Ishikawa (cell line): ENCODE results near the gene ITGA6.

Experiments
- CEBPB ChIP-seq: IDR thresholded peaks from 2 replicates; pipeline ENCODE4 v1.6.1; 2012
- CREB1 ChIP-seq: IDR thresholded peaks from 2 replicates; pipeline ENCODE4 v1.6.1; 2012; ENCODE audit warnings: low read depth
- EGR1 ChIP-seq: IDR thresholded peaks from 2 replicates; pipeline ENCODE4 v1.6.1; 2012
- EP300 ChIP-seq: IDR thresholded peaks from 2 replicates; pipeline ENCODE4 v1.6.1; 2012; ENCODE audit warnings: borderline replicate concordance
- FOXM1 ChIP-seq: IDR thresholded peaks from 2 replicates; pipeline ENCODE4 v1.6.1; 2012; ENCODE audit warnings: low read depth, borderline replicate concordance
- MAX ChIP-seq: IDR thresholded peaks from 2 replicates; pipeline ENCODE4 v1.6.1; 2012
- RAD21 ChIP-seq: IDR thresholded peaks from 2 replicates; pipeline ENCODE4 v1.6.1; 2012; ENCODE audit warnings: low read depth
- REST ChIP-seq: IDR thresholded peaks from 2 replicates; pipeline ENCODE4 v1.6.1; 2012; ENCODE audit warnings: low read depth, mild to moderate bottlenecking
- TAF1 ChIP-seq: IDR thresholded peaks from 2 replicates; pipeline ENCODE4 v1.6.1; 2012; ENCODE audit warnings: low read depth, mild to moderate bottlenecking
- TCF12 ChIP-seq: IDR thresholded peaks from 2 replicates; pipeline ENCODE4 v1.6.1; 2012; ENCODE audit warnings: low read depth
- TEAD4 ChIP-seq: IDR thresholded peaks from 2 replicates; pipeline ENCODE4 v1.6.1; 2012
- USF1 ChIP-seq: IDR thresholded peaks from 2 replicates; pipeline ENCODE4 v1.6.1; 2012
- YY1 ChIP-seq: IDR thresholded peaks from 2 replicates; pipeline ENCODE4 v1.6.1; 2012; ENCODE audit warnings: low read depth

GRCh38 chr2:172416447-172417058 is 10.8 kb upstream of the ITGA6 start:
- TF ChIP-seq RAD21 (no peak), USF1 (no peak), CEBPB (no peak), MAX (no peak), EGR1 (no peak), FOXM1 (no peak), CREB1 (no peak), EP300 (no peak), TCF12 (no peak), TEAD4 (no peak), TAF1 (no peak), REST (no peak), YY1 (no peak)
